Keratinocyte (primary cell): ENCODE results near the gene BORCS5.

ENCODE experiments used
- CTCF ChIP-seq, 3 experiments: IDR thresholded peaks in 1 of 3; conservative IDR thresholded peaks in 1 of 3; optimal IDR thresholded peaks in 1 of 3; 2 replicates in 2 of 3; 3 replicates in 1 of 3; pipeline versions ENCODE3 to v1.5.1; 2011; ENCODE audit warnings: low read length in 3 of 3, mild to moderate bottlenecking in 3 of 3, moderate library complexity in 2 of 3, control low read depth in 1 of 3, inconsistent platforms in 1 of 3; ENCODE audit not compliant: insufficient read depth in 2 of 3; ENCODE audit errors: extremely low read depth in 1 of 3
- EZH2 ChIP-seq: IDR thresholded peaks from one replicate; pipeline ENCODE4 v1.6.1; 2012; ENCODE audit warnings: inconsistent platforms, mild to moderate bottlenecking, low read length, moderate library complexity

- TF ChIP-seq CTCF (optimal IDR thresholded peaks at IDR 0.05 in 1 of 3, IDR thresholded peaks at IDR 0.05 in 1 of 3, conservative IDR thresholded peaks at IDR 0.05 in 1 of 3; ENCODE audit: extremely low read depth in 1 of 3, insufficient read depth in 2 of 3, low read length in 3 of 3) = no peak
- TF ChIP-seq EZH2 = no peak
Measured at GRCh38 chr12:12404297-12404696, 47.4 kb downstream of the BORCS5 start.
